GM12878 (cell line): ENCODE results near the gene DEFB132. TPM values are rescaled to one million over a fixed set of nuclear protein-coding genes. Genes with fewer than 3 reads are reported as not detected.

ENCODE experiments used
- ATAC-seq: fragments of 200-7000 bp; cut with Tn5 transposase; 3 replicates; pipeline ENCODE4 v1.9.1; 2020; ENCODE audit warnings: mild to moderate bottlenecking, moderate library complexity
- BruUV-seq: library from RNA; stranded (reverse); fragments of 400-500 nt; replicated peaks from 2 replicates; lab custom pipeline; 2021; lab: Mats Ljungman, UMichigan
- CTCF ChIA-PET: fragments of 300-600 bp; sonication (Branson Sonifier 250); formaldehyde crosslinking; extraction: SDS; loops from one replicate; lab custom pipeline; 2021; ENCODE audit warnings: inconsistent platforms; lab: Yijun Ruan, JAX
- POLR2A ChIA-PET: fragments of 350-600 bp; formaldehyde crosslinking; extraction: SDS; loops from one replicate; lab custom pipeline; 2021; ENCODE audit warnings: inconsistent platforms; lab: Charles Lee
- RAD21 ChIA-PET: fragments of 300-600 bp; sonication (Branson Sonifier 250); formaldehyde crosslinking; loops from one replicate; lab custom pipeline; 2023; ENCODE audit warnings: antibody characterized with exemption; ENCODE audit not compliant: unreplicated experiment; lab: Charles Lee
- SMC1A ChIA-PET: fragments of 300-600 bp; sonication (Branson Sonifier 250); formaldehyde crosslinking; loops from one replicate; lab custom pipeline; 2023; ENCODE audit not compliant: unreplicated experiment, uncharacterized antibody; lab: Charles Lee
- DNase-seq: peaks from one replicate; pipeline ENCODE4 v3.0.0-alpha.2; 2011; ENCODE audit warnings: low read depth, low spot score
- FAIRE-seq: peaks from 3 replicates; lab custom pipeline; 2011; peaks lifted over from hg19 to GRCh38; lab: Jason Lieb, UNC
- H2AFZ ChIP-seq: 2 replicates; pipeline ENCODE4 v1.6.0; 2011; ENCODE audit warnings: low read depth, low read length, control low read depth; ENCODE audit not compliant: control insufficient read depth
- H3K27ac ChIP-seq: 2 replicates; pipeline ENCODE4 v1.5.1; 2011; ENCODE audit warnings: control low read depth; ENCODE audit not compliant: control insufficient read depth, insufficient read depth
- H3K27me3 ChIP-seq, 2 experiments: replicated peaks in 1 of 2; 2 replicates each; pipeline versions ENCODE4 v1.6.0 to v1.6.1; 2011; ENCODE audit warnings: low read length in 1 of 2; ENCODE audit not compliant: control insufficient read depth in 2 of 2, insufficient read depth in 2 of 2
- H3K36me3 ChIP-seq, 2 experiments: 2 replicates each; pipeline ENCODE4 v1.5.1; 2011; ENCODE audit warnings: low read length in 1 of 2; ENCODE audit not compliant: control insufficient read depth in 2 of 2, insufficient read depth in 2 of 2
- H3K4me1 ChIP-seq: 2 replicates; pipeline ENCODE4 v1.6.1; 2011; ENCODE audit warnings: mild to moderate bottlenecking, low read length, moderate library complexity, mixed read lengths; ENCODE audit not compliant: control insufficient read depth, insufficient read depth
- H3K4me2 ChIP-seq: 2 replicates; pipeline ENCODE4 v1.6.0; 2011; ENCODE audit warnings: control low read depth; ENCODE audit not compliant: control insufficient read depth, insufficient read depth
- H3K4me3 ChIP-seq: fragments of 200-600 bp; sonication (generic); 2 replicates; pipeline ENCODE4 v1.5.1; 2016
- H3K79me2 ChIP-seq: 2 replicates; pipeline ENCODE4 v1.6.0; 2011; ENCODE audit warnings: low read length; ENCODE audit not compliant: control insufficient read depth, insufficient read depth
- H3K9ac ChIP-seq: 2 replicates; pipeline ENCODE4 v1.8.0; 2011; ENCODE audit warnings: low read length, control low read depth, mixed read lengths; ENCODE audit not compliant: control insufficient read depth, insufficient read depth
- H3K9me3 ChIP-seq: replicated peaks from 3 replicates; pipeline ENCODE4 v1.5.1; 2011; ENCODE audit warnings: mild to moderate bottlenecking, low read length; ENCODE audit not compliant: control insufficient read depth, insufficient read depth
- H4K20me1 ChIP-seq: 2 replicates; pipeline ENCODE4 v1.6.0; 2011; ENCODE audit not compliant: control insufficient read depth, insufficient read depth
- BCL11A ChIP-seq: IDR thresholded peaks from 2 replicates; pipeline ENCODE4 v1.6.1; 2011; ENCODE audit warnings: low read depth, low read length
- BMI1 ChIP-seq: fragments of 450-650 bp; IDR thresholded peaks from 2 replicates; pipeline ENCODE4 v1.6.1; 2016; ENCODE audit warnings: mild to moderate bottlenecking, moderate library complexity, borderline replicate concordance
- CBFB ChIP-seq: IDR thresholded peaks from 2 replicates; pipeline ENCODE4 v1.6.1; 2016; ENCODE audit warnings: antibody characterized with exemption, low read depth
- CBX3 ChIP-seq: fragments of 200-600 bp; sonication (generic); IDR thresholded peaks from 2 replicates; pipeline ENCODE4 v1.6.1; 2016; ENCODE audit warnings: low read depth, borderline replicate concordance
- CBX5 ChIP-seq: sonication (generic); IDR thresholded peaks from 2 replicates; pipeline ENCODE4 v1.6.1; 2016; ENCODE audit warnings: low read depth, moderate library complexity, mild to moderate bottlenecking, inconsistent platforms
- CREM ChIP-seq: IDR thresholded peaks from 2 replicates; pipeline ENCODE4 v1.6.1; 2014; ENCODE audit warnings: antibody characterized with exemption, low read depth
- ETV6 ChIP-seq, 2 experiments: fragments of 450-650 bp in 1 of 2; IDR thresholded peaks in 1 of 2; conservative IDR thresholded peaks in 1 of 2; 2 replicates each; pipeline ENCODE4 v1.6.1; 2014; ENCODE audit warnings: antibody characterized with exemption in 1 of 2, borderline replicate concordance in 1 of 2, low read depth in 1 of 2, mild to moderate bottlenecking in 1 of 2, moderate library complexity in 1 of 2
- EZH2 ChIP-seq: IDR thresholded peaks from 2 replicates; pipeline ENCODE4 v1.6.1; 2012; ENCODE audit warnings: low read depth, mild to moderate bottlenecking, control low read depth, inconsistent platforms, low read length, borderline replicate concordance; ENCODE audit not compliant: control insufficient read depth
- FOXM1 ChIP-seq: IDR thresholded peaks from 2 replicates; pipeline ENCODE4 v1.6.1; 2012; ENCODE audit warnings: low read depth, mild to moderate bottlenecking, inconsistent platforms, low read length, moderate library complexity
- HDGF ChIP-seq: fragments of 450-650 bp; IDR thresholded peaks from 2 replicates; pipeline ENCODE4 v1.6.1; 2016; ENCODE audit warnings: antibody characterized with exemption
- MYB ChIP-seq: fragments of 150-350 bp; IDR thresholded peaks from 2 replicates; pipeline ENCODE4 v1.6.1; 2014; ENCODE audit warnings: mild to moderate bottlenecking, low read depth, low read length, borderline replicate concordance
- NFXL1 ChIP-seq: fragments of 450-650 bp; IDR thresholded peaks from 2 replicates; pipeline ENCODE4 v1.6.1; 2017; ENCODE audit warnings: antibody characterized with exemption, mild to moderate bottlenecking, borderline replicate concordance
- SP1 ChIP-seq: IDR thresholded peaks from one replicate; pipeline ENCODE4 v1.6.1; 2011; ENCODE audit warnings: low read depth, low read length
- SRF ChIP-seq, 2 experiments: IDR thresholded peaks; 2 replicates each; pipeline ENCODE4 v1.6.1; 2011; ENCODE audit warnings: low read depth in 2 of 2, low read length in 2 of 2, mild to moderate bottlenecking in 1 of 2, moderate library complexity in 1 of 2
- SUPT20H ChIP-seq: IDR thresholded peaks from 2 replicates; pipeline ENCODE4 v1.6.1; 2011; ENCODE audit warnings: low read depth, mild to moderate bottlenecking, low read length, moderate library complexity, borderline replicate concordance; ENCODE audit not compliant: control insufficient read depth
- TCF7 ChIP-seq: IDR thresholded peaks from 2 replicates; pipeline ENCODE4 v1.6.1; 2014; ENCODE audit warnings: antibody characterized with exemption, borderline replicate concordance
- WRNIP1 ChIP-seq: IDR thresholded peaks from 2 replicates; pipeline ENCODE4 v1.6.1; 2011; ENCODE audit warnings: low read depth, low read length, improper control_type of control experiment, borderline replicate concordance
- WGBS: methylation state at CpG from one replicate; pipeline ENCODE4 v1.1.6; 2016; ENCODE audit warnings: low lambda C conversion rate; ENCODE audit not compliant: insufficient replicate concordance, insufficient coverage; ENCODE audit errors: missing lambda C conversion rate; 5-methylcytosine and 5-hydroxymethylcytosine counted together
- in situ Hi-C: fragments of 300-500 bp; cut with MboI; formaldehyde crosslinking; loops from 9 replicates; pipeline ENCODE4 v1.14.3; 2018; ENCODE audit warnings: mixed read lengths
- intact Hi-C: fragments of 100-400 bp; cut with micrococcal nuclease; formaldehyde crosslinking; loops from one replicate; pipeline ENCODE4 v1.14.2; 2022; ENCODE audit not compliant: unreplicated experiment
- polyA plus RNA-seq, 11 experiments: library from polyadenylated mRNA; depleted of rRNA in 4 of 11; unstranded in 6 of 11; stranded (reverse) in 5 of 11; fragments of >200 nt; fragmentation: Nextera tagmentation in 4 of 11; fragmentation: Illumina TruSeq in 1 of 11; extraction: Ambion mirVana in 4 of 11; extraction: Trizol in 1 of 11; gene quantifications; 1 replicate in 1 of 11; 2 replicates in 10 of 11; pipeline versions ENCODE4 v1.2.1 to v1.2.3, GENCODE V29; 2011 to 2016; ENCODE audit warnings: inconsistent platforms in 2 of 11, missing spikeins in 2 of 11, low read depth in 1 of 11
- total RNA-seq, 4 experiments: library from RNA; depleted of rRNA in 3 of 4; stranded (reverse); fragments of >200 nt in 3 of 4; fragmentation: Illumina TruSeq in 1 of 4; extraction: Trizol in 1 of 4; gene quantifications; 2 replicates each; pipeline versions ENCODE4 v1.2.1 to v1.2.3, GENCODE V29; 2013 to 2021
- TF ChIP-seq, protein P1 (sequence below): fragments of 450-650 bp; IDR thresholded peaks from 2 replicates; pipeline ENCODE4 v1.6.1; 2017; ENCODE audit warnings: borderline replicate concordance
- TF ChIP-seq, protein P2 (sequence below): fragments of 450-650 bp; formaldehyde crosslinking; IDR thresholded peaks from 2 replicates; pipeline ENCODE4 v1.4.0; 2022; ENCODE audit warnings: mild to moderate bottlenecking, moderate library complexity
- TF ChIP-seq, protein P3 (sequence below): IDR thresholded peaks from 2 replicates; pipeline ENCODE4 v1.6.1; 2012; ENCODE audit warnings: low read depth, low read length, improper control_type of control experiment

Gene DEFB132
- total and polyA plus RNA-seq, 10 of the 15 experiments (the other 5 are each of a cell fraction or from before 2014, with no cell fraction given) = not detected

DNA sequence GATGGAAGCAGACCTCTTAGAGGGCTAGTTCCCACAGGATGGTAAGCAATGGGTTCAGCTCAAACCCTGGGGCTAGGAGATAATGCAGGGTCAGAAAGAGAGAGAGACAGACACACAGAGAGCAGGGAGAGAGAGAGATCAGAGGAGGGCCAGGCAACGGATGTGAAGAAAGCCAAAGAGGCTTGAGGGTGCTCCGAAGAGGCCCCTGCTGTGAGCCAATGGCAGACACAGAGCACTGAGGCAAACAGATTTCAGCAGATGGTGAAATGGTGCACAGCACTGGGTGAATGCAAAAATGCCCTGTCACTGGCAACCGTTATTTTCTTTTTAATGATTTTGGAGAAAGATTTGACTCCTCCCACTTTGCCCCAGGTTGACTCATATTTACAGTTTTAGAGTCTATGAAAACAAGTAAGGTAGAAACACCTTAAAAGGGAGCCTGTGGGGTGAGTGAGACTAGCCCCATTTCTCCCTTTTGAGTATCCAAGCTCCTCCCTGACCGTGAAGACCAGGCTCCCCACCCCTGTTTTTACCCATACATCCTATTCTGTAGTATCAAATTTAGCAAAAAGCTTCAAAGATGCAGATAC is 840 bp downstream of the DEFB132 start:
- intact Hi-C loops (no loop called here), in situ Hi-C loops (no loop called here)
- TF ChIP-seq, protein P1, sequence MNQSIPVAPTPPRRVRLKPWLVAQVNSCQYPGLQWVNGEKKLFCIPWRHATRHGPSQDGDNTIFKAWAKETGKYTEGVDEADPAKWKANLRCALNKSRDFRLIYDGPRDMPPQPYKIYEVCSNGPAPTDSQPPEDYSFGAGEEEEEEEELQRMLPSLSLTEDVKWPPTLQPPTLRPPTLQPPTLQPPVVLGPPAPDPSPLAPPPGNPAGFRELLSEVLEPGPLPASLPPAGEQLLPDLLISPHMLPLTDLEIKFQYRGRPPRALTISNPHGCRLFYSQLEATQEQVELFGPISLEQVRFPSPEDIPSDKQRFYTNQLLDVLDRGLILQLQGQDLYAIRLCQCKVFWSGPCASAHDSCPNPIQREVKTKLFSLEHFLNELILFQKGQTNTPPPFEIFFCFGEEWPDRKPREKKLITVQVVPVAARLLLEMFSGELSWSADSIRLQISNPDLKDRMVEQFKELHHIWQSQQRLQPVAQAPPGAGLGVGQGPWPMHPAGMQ = no peak
- TF ChIP-seq CBX5 (no peak), SP1 (no peak), ETV6 (conservative IDR thresholded peaks at IDR 0.05 in 1 of 2, IDR thresholded peaks at IDR 0.05 in 1 of 2; ENCODE audit: borderline replicate concordance in 1 of 2, low read depth in 1 of 2) (no peak), SUPT20H (no peak), HDGF (no peak), TCF7 (no peak), WRNIP1 (no peak), NFXL1 (no peak), SRF (IDR thresholded peaks at IDR 0.05; ENCODE audit: low read depth in 2 of 2, low read length in 2 of 2) (no peak), BMI1 (no peak), MYB (no peak), CBX3 (no peak), BCL11A (no peak), CBFB (no peak), EZH2 (no peak), CREM (no peak), FOXM1 (no peak)
- TF ChIP-seq, protein P2, sequence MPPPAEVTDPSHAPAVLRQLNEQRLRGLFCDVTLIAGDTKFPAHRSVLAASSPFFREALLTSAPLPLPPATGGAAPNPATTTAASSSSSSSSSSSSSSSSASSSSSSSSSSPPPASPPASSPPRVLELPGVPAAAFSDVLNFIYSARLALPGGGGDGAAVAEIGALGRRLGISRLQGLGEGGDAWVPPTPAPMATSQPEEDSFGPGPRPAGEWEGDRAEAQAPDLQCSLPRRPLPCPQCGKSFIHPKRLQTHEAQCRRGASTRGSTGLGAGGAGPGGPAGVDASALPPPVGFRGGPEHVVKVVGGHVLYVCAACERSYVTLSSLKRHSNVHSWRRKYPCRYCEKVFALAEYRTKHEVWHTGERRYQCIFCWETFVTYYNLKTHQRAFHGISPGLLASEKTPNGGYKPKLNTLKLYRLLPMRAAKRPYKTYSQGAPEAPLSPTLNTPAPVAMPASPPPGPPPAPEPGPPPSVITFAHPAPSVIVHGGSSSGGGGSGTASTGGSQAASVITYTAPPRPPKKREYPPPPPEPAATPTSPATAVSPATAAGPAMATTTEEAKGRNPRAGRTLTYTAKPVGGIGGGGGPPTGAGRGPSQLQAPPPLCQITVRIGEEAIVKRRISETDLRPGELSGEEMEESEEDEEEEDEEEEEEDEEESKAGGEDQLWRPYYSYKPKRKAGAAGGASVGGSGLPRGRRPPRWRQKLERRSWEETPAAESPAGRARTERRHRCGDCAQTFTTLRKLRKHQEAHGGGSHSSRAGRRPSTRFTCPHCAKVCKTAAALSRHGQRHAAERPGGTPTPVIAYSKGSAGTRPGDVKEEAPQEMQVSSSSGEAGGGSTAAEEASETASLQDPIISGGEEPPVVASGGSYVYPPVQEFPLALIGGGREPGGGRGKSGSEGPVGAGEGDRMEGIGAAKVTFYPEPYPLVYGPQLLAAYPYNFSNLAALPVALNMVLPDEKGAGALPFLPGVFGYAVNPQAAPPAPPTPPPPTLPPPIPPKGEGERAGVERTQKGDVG = no peak
- TF ChIP-seq, protein P3, sequence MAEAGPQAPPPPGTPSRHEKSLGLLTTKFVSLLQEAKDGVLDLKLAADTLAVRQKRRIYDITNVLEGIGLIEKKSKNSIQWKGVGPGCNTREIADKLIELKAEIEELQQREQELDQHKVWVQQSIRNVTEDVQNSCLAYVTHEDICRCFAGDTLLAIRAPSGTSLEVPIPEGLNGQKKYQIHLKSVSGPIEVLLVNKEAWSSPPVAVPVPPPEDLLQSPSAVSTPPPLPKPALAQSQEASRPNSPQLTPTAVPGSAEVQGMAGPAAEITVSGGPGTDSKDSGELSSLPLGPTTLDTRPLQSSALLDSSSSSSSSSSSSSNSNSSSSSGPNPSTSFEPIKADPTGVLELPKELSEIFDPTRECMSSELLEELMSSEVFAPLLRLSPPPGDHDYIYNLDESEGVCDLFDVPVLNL = no peak
- ChIA-PET SMC1A (interaction anchor here (0.6 to 1.8 kb wide), 5 partner anchors 10 to 73 kb away, joined by 3 to 4 read pairs (median 4); no protein-coding TSS in a partner anchor), POLR2A (no interaction called here), RAD21 (interaction anchor here (0.6 to 1.5 kb wide), 2 partner anchors 72 to 413 kb away, joined by 4 to 12 read pairs; no protein-coding TSS in a partner anchor), CTCF (interaction anchor here (0.7 to 4.9 kb wide), 4 partner anchors 9 to 75 kb away, joined by 3 to 25 read pairs (median 6); no protein-coding TSS in a partner anchor)
- Histone ChIP-seq H3K27ac (no peak overlapping the region), H2AFZ (no peak overlapping the region), H3K4me3 (no peak overlapping the region), H4K20me1 (no peaks in the 10 kb centered on the region), H3K4me2 (no peak overlapping the region), H3K9ac (no peak overlapping the region), H3K27me3 (no peaks in the 10 kb centered on the region; a peak in 1 of 4 replicates), H3K9me3 (no peaks in the 10 kb centered on the region), H3K79me2 (no peaks in the 10 kb centered on the region), H3K36me3 (no peaks in the 10 kb centered on the region), H3K4me1 (no peaks in the 10 kb centered on the region)
- no TSS peak for BruUV-seq
- DNase-seq (no peak), ATAC-seq (no peak), FAIRE-seq (no peak)
- 12% methylated on average over 4 of the region's 4 CpGs for WGBS
